Germinal center (tissue), 1 donor: ENCODE measurements around the gene ADGB.

Source experiments
- DNase-seq: peaks from one replicate; pipeline ENCODE4 v3.0.0; 2012; ENCODE audit warnings: mixed read lengths, low spot score

The ADGB gene

DNA sequence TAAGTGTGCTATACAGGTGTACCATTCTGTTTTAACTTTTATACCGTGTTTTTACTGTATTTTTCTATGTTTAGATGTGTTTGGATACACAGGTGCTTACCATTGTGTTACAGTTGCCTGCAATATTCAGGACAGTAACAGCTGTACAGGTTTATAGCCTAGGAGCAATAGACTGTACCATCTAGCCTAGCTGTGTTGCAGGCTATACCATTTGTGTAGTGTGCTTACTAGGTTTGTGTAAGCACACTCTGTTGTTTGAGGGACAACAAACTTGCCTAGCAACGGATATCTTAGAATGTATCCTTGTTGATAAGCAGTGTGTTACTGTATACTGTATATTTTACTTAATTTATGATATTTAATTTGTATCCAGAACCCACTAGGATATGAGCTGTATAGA is 35.2 kb downstream of the ADGB start:
- DNase-seq, result no peak

- no peak for DNase-seq
These were observed 36.4 kb downstream of the ADGB start for GRCh38 chr6:146635165-146635564.

DNA sequence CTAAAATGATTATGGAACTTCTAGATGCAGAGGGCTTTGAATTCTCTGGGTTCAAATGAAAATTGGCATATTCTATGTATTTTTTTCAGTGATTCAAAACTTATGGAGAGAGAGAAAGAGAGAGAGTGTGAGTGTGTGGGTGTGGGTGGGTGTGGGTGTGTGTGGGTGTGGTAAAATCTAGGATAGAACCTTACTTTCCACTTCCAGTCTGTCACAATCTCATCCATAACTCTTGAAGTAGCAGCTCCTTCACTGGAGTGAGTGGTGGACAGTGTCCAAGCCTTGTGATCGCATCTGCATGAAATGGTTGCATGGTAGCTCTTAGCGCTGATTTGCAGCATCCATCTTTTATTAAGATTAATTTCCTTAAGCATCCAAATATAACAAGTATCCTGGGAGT is 37.7 kb downstream of the ADGB start:
- DNase-seq, result no peak

DNA sequence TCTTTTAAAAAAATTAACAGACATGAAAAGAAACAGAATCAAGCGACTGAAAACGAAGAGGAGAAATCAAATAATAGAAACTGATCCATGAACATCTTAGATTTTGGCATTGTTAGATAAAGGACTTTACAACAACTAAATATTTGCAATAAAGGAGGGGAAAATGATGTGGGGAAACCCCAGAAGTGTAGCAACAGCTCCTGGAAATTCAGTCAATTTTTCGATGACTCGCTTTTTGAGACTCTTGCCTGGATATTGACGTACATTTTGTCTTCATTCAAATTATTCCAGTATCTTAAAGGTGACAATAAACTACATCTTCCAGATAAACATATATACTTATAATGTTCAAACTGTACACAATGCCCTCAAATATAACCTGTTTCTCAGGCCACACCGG is 44.1 kb downstream of the ADGB start:
- DNase-seq, result no peak

DNA sequence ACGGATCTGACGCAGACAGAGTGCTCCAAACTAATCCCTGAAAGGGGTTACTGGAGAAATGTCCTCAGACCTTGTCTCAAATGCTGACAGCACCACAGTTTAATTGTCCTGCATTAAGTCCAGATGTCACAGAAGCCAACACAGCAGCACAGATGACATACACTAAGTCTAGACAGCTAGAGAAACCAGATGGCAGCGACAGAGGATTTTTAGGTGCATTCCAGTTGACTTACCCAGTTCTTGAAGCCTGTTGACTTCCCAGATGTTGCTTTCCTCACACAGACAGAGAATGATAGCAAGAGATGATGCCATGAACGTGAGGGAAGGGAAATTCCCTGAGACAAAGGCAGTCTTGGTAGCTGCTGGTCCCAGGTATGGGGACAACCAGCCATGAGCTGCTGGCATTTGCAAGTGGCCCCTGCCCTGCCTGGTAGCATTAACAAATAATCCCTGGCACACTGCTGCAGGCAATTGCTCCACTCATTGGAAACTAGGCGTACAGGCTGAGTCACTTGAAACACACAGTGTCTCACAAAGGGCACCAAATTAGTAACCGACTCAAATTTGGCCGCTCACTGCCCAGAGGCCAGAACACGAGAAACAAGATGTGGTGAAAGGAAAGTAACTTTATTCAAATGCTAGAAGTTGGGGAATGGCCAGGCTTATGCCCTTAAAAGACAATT is 52.2 kb downstream of the ADGB start:
- DNase-seq, result no peak

GRCh38 chr6:146651482-146651863 is 52.7 kb downstream of the ADGB start:
- DNase-seq, result no peak

GRCh38 chr6:146657432-146657831 is 58.7 kb downstream of the ADGB start:
- DNase-seq, result no peak

- DNase-seq, result no peak
These were observed 66.1 kb downstream of the ADGB start for GRCh38 chr6:146664871-146665360.

DNA sequence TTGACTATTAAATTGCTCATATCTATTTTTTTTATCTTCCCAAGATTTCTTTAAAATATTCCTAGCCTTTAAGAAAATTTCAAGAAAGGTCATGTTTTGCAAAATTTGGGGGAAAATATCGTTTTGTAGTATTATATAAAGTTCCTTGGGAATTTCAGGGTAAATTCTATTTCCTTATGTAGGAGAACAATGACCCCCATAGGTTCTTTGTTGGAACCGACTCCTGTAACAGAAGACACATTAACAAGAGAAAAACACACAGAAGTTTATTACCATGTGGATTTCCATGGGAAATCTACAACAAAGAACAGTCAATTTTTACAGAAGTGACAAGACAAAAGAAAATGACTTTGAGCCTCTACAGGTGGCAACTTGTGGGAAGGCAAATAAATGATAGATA is 68.1 kb downstream of the ADGB start:
- no peak for DNase-seq

DNA sequence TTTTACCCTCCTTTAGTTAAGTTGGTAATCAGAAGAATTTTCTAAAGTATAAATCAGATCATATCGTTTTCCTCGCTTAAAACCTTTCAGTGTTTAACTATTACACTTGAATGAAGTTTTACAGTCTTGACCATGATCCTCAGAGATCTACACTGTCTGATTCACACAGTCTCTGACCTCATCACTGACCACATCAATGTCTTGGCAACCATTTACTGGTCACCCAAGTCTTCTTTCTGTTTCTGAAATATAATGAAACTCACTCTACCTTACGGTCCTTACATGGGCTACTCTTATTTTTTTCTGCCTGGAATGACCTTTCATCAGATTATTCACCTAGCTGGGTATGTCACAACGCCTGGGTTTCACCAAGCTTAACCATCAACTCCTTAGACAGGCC is 71.4 kb downstream of the ADGB start:
- DNase-seq, result no peak

- DNase-seq, result no peak
These were observed 74.3 kb downstream of the ADGB start for GRCh38 chr6:146673069-146673468.

- no peak for DNase-seq
These were observed 80.6 kb downstream of the ADGB start for GRCh38 chr6:146679386-146679785.

DNA sequence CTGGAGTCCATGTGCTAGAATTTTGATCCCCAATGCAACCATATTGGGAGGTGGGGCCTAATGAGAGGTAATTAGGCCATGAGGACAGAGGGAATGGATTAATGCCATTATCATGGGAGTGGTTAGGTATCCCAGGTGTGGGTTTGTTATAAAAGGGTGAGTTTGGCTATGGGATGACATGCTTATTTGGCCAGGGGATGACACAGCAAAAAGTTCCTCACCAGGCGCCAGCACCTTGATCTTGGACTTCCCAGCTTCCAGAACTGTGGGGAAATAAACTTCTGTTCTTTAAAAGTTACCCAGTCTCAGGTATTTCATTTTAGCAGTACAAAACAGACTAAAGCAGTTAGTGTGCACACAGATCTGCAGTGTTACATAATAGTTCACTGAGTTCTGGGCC is 84.1 kb downstream of the ADGB start:
- no peak for DNase-seq

DNA sequence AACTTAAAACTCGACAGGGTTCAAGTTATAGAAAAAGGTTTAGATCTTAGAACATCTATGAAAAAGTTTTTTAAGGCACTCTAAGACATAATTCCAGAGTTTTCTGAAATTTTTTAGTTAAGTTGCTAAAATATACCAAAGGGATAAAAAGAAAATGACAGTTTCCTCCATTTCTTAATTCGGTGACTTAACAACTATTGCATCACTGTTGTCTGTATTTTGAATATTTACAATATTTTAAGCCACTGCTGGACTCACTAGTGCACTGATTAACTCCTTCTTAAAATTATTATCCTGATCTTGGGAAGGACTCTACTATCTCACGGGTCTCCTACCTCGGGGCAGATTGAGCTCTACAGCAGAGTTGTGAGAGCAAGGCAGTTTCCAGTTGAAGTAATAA is 91.0 kb downstream of the ADGB start:
- no peak for DNase-seq

DNA sequence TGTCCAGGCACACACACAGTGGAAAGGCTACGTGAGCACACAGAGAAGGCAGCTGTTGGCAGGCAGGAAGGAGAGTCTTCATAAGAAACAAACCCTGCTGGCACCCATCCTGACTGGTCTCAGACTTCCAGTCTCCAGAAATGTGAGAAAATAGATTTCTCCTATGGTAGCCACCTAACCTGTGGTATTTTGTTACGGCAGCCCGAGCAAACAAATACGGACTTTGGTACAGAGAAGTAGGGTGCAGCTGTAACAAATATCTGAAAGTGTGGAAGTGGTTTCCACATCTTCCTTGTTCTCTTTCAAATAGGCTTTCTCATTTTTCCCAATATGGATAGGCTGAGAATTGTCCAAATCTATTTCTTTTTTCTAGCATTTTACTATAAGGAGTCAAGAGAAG is 94.6 kb downstream of the ADGB start:
- DNase-seq, result no peak

- no peak for DNase-seq
These were observed 99.1 kb downstream of the ADGB start for GRCh38 chr6:146697921-146698320.

DNA sequence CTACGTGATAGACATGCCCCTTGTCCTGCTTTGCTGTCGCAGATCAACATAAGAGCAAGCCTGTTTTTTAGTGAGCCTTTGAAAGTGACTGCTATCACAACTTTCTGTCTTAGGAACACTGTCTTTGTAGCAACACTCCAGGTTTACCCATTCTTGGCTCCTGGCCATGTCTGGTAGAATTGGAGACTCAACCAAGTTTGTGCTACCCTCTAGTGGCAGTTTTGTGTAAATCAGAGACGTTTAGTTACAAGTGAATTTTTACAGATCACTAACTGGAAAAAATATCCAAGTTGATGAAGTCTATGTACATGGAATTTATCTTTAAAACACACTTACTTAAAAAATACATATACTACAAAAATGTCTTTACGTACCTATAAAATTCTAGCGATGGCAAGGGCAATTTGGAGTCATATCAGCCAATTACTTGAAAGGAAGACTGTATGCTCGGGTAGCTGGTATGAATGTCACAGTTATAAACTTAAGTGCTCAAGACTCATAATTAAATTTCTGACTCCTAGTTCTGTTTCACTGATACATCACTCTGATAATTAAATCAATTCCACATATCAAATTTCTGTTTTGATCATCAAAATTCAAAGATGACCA is 101.4 kb downstream of the ADGB start:
- peak; percentile 13 for DNase-seq

GRCh38 chr6:146701632-146702031 is 102.9 kb downstream of the ADGB start:
- no peak for DNase-seq

DNA sequence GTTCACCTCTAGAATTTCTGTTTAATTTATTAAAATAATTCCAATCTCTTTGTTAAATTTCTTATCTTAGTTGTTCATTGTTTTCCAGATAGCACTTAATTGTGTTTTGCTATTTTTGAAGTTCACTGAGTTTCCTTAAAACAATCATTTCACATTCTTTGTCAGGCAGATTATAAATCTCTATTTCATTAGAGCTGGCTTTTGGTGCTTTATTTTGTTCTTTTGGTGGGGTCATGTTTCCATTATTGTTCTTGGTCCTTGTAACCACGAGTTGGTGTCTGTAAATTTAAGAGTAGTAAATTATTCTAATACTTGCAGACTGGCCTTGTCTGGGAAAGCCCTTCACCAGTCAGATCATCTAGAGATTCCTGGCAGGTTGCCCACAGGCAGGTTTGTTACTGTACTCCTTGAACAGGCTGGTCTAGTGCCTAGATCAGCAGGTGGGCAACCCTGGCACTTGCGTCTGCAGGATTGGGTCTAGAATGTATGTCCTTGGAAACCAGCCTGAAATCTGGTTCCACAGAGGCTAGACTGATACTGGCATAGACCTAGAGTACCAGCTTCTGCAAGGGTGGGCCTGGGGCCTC is 110.4 kb downstream of the ADGB start:
- DNase-seq, result no peak

DNA sequence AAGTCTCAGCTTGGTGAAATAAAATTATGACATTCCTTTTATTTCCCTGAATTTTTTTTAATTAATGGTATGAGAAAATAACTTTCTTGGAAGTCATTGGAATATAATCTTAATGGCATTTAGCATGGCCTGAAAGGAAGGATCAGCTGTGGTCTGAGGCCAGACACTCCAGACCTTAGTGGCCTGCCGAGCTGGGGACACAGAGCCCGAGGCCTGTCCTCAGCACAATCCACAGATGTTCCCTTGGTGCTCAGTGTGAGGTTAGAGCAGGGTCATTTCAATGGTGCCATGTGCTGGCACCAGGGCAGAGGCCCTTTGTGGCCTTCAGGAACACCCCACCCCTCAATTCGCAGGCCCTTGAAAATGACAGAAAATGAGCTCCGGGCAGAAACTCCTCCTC is 120.6 kb downstream of the ADGB start:
- DNase-seq, result no peak

DNA sequence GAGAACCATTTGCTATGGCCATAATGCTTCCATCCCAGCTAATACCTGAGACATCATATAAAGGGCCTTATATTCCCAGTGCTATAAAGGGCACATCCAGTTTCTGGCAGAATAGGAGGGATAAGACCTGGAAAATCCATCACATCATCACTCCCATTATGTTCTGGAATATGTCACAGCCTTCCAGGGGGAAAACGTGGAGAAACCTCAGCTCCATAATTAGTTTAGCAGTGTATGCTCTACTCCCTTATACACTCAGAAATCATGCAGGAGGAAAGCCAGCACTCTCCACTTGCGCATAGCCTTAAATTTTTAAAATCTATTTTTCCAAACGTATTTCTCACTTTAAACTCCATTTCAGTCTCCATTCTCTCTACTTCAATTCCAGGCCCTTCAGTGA is 140.9 kb downstream of the ADGB start:
- no peak for DNase-seq

DNA sequence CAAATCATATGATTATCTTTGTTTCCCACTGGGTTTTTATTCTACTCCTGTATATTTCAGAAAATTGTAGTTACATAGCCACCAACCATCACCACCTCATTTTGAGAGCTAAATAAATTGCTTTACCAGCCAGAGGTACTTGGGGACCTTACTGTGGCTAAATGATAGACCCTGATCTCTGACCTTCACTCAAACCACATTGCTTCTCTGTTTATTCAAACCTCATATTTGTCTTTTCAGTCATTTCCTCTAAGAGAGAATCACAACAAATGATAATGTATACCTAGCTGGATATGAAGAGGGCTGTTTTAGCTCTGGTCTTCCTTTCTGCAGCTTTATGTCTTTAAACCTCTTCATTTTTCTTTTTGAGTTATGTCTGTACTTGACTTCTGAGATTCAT is 142.8 kb downstream of the ADGB start:
- no peak for DNase-seq

GRCh38 chr6:146753306-146753705 is 154.5 kb downstream of the ADGB start:
- no peak for DNase-seq

GRCh38 chr6:146767632-146768031 is 168.9 kb downstream of the ADGB start:
- no peak for DNase-seq
